ENCODE results near the gene CCDC57.

DNA sequence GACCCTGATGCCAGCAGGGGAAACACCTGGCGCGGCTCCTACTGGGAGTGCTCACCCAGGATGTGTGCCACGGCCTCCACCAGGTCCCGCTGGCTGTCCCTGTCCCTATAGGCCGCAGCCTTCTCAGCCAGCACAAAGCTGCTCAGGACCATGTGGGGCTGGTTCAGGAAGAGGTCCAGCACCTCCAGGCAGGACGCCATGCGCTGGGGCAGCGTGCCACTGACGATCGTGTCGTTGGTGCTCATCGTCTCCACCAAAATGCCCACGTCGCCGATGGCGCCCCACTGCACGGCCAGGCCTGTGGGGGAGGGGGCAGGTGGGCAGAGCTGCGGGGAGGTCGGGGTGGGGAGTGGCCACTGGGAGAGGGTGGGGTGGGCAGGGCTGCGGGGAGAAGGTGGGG lies 131.1 kb downstream of the CCDC57 start:
- no peak for TF ChIP-seq SIN3A (IDR thresholded peaks at IDR 0.05; ENCODE audit: borderline replicate concordance, insufficient read depth, low read length)
- no peak; the same call in 1 of the 2 replicates for TF ChIP-seq POLR2AphosphoS5 (IDR thresholded peaks at IDR 0.05; ENCODE audit: low read depth, low read length)

Measured in PFSK-1 (cell line).